GM19099 (cell line): Measurements from ENCODE around the gene NUMB.

Experiments used
- POLR2A ChIP-seq: IDR thresholded peaks from 3 replicates; pipeline ENCODE4 v1.6.1; 2011; ENCODE audit warnings: low read depth; ENCODE audit not compliant: insufficient read length; ENCODE audit errors: extremely low read depth

The NUMB gene

DNA sequence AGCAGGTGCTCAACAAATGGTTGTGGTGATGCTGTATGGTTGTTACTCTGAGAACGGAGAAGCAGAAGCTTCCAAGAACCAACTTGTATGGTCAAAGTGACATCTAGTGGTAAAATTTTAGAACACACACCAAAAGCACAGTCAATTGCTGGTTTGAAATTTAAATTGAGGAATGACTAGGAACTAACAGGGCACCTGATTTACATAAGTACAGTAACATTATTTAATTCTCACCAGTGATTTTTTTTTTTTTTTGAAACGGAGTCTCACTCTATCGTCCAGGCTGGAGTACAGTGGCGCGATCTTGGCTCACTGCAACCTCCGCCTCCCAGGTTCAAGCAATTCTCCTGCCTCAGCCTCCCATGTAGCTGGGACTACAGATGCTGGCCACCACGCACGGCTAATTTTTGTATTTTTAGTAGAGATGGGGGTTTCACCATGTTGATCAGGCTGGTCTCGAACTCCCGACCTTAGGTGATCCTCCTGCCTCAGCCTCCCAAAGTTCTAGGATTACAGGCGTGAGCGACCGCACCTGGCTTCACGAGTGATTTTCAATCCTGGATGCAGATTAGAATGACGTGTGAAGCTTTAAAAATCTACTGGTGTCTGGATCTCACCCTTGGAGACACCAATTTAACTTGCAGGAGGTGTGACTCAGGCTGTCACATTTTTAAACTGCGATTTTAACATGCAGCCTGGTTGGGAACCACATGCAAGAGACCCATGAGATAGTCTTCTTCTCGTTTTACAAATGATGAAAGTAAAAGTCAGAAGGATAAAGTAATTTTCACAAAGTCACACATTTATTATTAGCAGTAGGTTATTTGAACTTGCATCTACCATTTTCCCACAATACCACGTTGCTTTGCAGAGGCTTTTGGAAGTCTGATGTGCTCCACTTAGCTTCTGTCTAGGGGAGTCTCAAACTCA lies 14.1 kb upstream of the NUMB start:
- no peak for TF ChIP-seq POLR2A

DNA sequence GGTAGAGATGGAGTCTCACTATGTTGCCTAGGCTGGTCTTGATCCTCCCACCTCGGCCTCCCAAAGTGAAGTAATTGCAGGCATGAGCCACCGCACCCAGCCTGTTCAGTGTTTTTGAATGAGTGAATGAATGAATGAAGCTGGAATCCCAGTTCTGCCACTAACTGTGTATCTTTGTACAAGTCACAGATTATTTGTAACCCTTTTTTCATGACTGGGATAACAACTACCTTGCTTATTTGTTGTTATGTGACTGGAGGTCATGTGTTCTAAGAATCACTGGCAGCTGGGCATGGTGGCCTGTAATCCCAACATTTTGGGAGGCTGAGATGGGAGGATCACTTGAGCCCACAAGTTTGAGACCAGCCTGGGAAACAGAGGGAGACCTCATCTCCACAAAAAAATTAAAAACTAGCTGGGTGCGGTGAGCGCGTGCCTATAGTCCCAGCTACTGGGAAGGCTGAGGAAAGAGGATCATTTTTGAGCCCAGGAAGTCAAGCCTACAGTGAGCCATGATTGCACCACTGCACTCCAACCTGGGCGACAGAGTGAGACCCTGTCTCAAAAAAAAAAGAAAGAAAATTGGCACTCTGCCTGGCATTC lies 13.3 kb upstream of the NUMB start:
- no peak for TF ChIP-seq POLR2A

DNA sequence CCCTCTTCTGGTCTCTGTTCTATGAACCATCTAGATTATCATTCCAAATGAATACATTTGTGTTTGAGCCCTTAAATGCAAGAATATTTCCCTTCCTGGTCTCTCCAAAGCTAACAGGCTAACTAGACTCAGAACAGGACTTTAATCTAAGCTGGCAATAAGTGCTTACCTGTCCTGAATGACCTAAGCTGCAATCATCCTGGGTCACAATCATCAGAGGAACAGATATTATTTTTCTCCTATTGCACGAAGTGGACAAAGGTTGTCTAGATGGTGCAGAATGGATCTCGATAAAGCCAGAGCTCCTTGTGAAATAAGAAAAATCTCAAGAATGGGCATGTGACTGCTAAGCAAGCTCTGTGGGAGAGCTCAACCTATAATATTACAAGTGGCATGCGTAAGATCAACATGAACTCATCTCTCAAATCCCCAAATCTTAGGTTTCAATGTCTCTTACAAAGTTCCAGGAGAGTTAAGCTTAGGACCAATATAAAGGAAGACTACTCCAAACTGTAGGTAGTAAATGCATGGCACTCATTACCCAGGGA lies 10.6 kb upstream of the NUMB start:
- no peak for TF ChIP-seq POLR2A

DNA sequence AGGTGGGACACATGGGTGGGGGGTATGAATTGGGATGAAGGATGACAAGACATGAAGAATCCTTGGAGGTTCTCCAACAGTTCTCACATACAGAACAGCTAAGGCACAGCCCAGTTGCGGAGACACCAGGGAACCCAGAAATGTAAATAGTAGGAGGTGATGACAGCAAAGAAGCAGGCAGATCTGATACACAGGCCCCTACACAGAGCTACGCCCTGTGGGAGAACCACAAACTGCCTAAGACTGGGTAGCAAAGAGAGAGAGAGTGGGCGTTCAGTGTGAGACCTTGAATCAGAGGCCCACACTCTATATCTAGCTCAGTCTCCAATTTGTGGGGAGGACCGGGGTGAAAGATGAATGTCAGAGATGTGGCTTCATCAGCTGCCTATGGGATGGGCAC lies 9.5 kb upstream of the NUMB start:
- TF ChIP-seq POLR2A, result no peak

DNA sequence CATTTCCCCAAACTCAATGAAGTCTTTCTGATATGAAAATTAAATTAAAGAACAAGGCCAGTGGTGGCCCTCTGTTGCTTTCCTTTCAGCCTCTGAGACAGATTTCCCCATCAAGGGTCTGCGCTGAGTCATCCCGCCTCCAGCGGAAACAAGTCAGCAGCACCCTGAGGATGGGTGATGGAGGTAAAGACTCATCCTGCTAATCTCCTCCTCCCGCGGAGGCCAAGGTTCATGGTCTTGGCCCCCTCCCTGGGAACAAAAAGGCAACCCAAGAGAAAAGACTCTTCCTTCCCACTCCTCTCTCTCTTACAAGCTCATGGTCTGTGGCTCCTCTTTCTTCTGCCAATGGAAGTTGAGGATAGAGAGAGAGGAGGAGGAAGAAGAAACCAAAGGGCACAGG lies 9.0 kb upstream of the NUMB start:
- no peak for TF ChIP-seq POLR2A

DNA sequence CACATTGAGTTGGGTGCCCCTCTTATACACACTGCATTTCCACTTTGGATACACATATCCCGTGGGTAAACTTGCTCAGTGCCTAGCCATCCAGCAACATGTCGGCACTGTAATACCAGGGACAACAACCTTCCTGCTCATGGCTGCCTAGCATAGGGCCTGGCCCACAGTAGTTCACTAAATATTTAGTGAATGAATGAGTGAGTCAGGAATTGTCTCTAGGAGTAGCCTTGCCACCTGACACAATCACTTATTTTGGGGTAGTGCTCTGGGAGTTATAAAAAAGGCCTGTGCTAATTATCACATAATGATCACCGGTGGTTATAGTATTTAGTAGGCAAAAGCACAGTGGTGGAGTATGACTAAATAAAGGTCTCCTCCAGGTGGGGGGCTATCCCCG lies 8.5 kb upstream of the NUMB start:
- TF ChIP-seq POLR2A, result no peak

DNA sequence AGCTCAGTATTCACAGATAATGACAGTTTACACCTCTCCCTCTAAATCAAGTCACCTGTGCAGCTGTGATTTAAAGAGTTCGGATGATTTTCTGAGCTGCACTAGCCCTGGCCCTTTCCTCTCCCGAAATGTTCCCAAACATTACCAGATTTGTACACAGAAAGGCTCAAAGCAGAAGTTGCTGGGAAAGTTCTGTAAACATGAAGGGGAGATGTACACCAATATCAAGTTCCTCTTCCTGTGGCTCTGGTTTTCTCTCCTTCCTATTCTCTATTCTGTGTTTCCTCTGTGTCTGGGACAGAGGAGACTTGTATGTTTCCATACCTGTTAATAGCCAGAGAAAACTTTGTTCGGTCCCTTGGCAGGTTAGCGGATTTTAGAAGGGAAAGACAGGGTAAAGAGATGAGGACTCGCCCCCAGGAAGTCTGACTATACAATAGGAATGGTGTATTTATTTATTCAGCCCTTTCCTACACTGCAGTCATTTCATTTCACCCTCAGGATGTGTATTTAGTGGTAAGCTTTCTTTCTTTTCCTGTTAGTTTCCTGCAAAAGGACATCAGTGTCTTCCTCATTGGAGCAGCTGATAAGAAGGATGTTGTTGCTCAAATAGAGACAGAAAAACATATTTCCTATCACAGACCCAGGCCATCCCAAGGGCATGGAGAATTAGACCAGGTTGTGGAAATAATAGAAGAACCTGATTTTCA lies 7.6 kb upstream of the NUMB start:
- TF ChIP-seq POLR2A, result no peak

DNA sequence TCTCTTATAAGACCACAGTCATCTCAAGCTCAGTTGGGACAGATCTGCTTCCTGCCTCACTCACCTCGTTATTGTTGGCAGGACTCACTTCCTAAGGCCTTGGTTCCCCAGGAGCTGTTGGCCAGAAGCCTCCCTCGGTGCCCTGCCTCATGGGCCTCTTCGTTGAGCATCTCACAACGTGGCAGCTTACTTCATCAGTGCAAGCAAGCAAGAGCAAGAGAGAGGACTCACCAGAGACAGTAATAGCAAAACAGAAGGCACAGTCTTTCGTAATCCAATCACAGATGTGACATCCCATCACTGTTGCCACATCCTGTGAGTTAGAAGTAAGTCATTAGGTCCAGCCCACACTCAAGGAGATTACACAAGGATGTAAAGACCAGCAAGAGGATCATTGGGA lies 5.1 kb upstream of the NUMB start:
- no peak for TF ChIP-seq POLR2A

DNA sequence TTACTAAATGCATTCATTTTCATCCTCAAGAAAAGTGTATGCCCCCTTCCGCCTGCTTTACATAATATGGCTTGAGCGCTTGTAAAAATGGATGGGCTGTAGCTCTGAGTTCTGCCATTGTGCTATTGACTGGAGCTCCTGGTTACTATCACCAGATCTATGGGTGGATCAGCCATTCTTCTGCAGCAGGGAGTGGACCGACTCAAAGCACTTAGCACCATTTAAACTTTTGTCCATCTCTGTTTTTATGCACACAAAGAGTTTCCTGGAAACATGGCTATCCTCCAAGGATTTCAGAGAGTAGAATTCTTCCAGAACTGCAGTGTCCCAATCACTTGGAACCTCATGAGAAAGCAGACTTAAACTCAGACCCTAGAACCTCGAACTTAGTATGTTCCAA lies 4.5 kb upstream of the NUMB start:
- no peak for TF ChIP-seq POLR2A

DNA sequence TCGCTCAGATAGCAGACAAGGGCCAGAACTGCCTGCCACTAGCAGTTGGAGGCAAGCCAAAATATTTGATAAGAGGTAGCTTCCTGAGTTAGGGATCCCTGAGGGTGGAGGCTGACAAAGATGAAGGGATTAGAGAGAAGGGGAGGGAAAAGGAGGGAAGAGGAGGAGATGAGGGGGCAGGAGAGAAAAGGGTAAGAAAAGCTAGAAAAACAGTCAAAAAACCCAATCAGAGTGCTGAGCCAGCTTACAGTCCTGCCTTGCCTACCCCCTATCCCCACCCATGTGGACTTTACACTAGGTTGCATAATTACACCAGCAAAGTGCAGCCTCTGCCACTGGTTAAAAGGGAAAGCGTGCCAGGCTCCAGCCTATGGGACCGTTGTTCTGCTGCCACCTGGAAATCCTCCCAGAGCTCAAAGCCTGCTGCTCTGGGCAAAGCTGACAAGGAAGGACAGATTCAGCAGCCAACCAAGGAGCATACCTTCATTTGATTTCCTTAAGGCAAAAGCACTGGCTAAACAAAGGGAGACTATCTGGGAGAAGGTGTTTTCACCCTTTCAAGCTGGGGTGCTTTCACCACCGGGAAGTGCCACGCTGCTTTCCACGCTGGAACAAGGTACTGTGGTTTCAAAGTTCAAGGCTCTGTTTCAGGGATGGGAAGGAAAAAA lies 3.8 kb upstream of the NUMB start:
- TF ChIP-seq POLR2A, result no peak

DNA sequence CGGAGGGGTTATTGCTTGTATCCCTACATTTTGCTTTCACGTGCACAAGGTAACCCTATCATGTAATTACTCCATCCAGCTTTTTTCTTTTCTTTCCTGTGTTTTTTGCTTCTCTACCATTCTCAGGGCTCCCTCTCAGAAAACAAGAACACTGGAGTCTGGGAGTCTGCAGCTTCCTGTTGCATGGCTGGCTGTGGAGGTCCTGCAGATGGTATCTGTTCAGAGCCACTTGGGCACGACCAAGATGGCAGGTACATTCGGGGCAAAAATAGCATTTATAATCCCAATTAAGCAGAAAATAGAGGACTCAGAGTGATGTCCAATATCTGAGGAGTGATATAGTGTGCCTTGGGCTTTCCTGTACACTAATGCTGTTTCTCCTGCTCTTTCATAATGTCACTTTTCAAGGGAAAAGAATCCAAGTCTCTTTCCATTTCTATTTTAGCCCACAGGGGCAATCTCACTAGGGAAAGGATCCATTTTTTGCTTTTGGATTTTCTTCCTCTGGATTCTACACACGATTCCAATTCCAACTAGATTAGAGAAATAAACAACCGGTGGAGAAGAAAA lies 3.2 kb upstream of the NUMB start:
- no peak for TF ChIP-seq POLR2A

DNA sequence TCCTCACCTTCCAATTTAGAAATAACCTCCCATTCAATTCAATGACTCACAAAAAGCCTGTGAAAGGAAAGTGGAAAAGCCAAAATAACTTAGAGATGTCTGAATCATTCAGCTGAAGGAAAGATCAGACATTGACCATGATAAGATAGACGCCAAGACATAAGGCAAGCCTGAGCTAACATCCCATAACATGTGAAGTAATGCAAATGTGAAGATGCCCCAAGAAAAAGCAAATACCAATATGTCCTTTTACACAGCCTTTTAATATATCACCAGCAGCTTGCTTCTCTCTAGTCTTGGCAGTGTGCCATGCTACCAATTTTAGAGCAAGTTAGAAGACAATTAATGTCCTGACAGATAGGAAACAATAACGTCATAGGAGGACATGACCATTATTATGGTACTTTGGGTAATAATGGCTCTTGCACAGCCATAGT lies 2.4 kb upstream of the NUMB start:
- no peak for TF ChIP-seq POLR2A

DNA sequence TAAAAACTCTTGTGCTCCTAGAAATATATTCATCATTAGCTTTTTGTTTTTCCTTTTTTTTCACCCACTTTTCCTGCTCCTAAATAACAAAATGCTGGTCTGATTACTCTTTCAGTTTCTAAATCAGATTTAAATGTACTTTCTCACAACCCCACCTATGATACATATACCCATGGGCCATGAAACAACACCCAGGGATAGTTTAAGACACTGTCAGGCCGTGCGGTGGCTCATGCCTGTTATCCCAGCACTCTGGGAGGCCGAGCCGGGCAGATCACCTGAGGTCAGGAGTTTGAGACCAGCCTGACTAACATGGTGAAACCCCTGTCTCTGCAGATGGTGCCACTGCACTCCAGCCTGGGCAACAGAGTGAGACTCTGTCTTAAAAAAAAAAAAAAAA lies 1.6 kb upstream of the NUMB start:
- no peak for TF ChIP-seq POLR2A

DNA sequence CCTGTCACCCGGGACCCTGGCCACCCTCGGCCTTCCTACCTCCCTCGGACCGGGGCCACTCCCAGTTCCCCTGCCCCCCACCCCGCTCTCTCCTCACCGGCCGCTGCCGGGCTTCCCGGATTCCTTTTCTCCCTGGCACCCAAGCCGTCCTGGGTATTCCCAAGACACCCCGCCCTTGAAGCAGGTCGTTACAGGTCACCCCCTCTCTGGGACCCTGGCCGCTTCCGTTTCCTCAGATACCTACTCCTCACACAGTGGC lies 493 bp downstream of the NUMB start:
- no peak for TF ChIP-seq POLR2A
